Effector memory CD8-positive, alpha-beta T cell (primary cell): Measurements from ENCODE around the gene MYH6.
A peak's percentile ranks its signal among the peaks of the same experiment; 100 is the strongest.

Experiments
- ATAC-seq: fragments of 150-1000 bp; cut with Tn5 transposase; replicated peaks from 2 replicates; pipeline ENCODE4 v1.10.0; 2021; ENCODE audit warnings: mild to moderate bottlenecking, moderate library complexity
- DNase-seq, 3 experiments: peaks; one replicate each; pipeline ENCODE4 v3.0.0; 2021
- H3K27ac Mint-ChIP-seq, 2 donors: one replicate each; pipeline ENCODE4 v1.8.0; 2022; ENCODE audit warnings: mild to moderate bottlenecking in 2 of 2, mixed read lengths in 2 of 2, moderate library complexity in 2 of 2
- H3K27me3 Mint-ChIP-seq, 2 donors: one replicate each; pipeline ENCODE4 v1.8.0; 2022; ENCODE audit warnings: mixed read lengths in 2 of 2
- H3K36me3 Mint-ChIP-seq: one replicate; pipeline ENCODE4 v1.8.0; 2022; ENCODE audit warnings: mild to moderate bottlenecking, moderate library complexity, mixed read lengths; ENCODE audit not compliant: insufficient read depth
- H3K4me1 Mint-ChIP-seq, 2 donors: one replicate each; pipeline ENCODE4 v1.8.0; 2022; ENCODE audit warnings: low read depth in 2 of 2, mixed read lengths in 2 of 2
- H3K4me3 Mint-ChIP-seq, 2 donors: one replicate each; pipeline ENCODE4 v1.8.0; 2022; ENCODE audit warnings: mild to moderate bottlenecking in 2 of 2, mixed read lengths in 2 of 2, moderate library complexity in 2 of 2
- H3K9me3 Mint-ChIP-seq, 2 donors: one replicate each; pipeline ENCODE4 v1.8.0; 2022; ENCODE audit warnings: mixed read lengths in 2 of 2

Gene MYH6

GRCh38 chr14:23442721-23443356, 34.8 kb upstream of the MYH6 start:
- Mint-ChIP-seq H3K27me3 (peaks cover 21 to 39% of the 10 kb centered on the region in 2 donors), H3K4me3 (no peak overlapping the region), H3K9me3 (no peaks in the 10 kb centered on the region), H3K27ac (no peak overlapping the region), H3K4me1 (no peaks in the 10 kb centered on the region), H3K36me3 (peaks cover 3% of the 10 kb centered on the region)
- no peak for ATAC-seq
- no peak for DNase-seq

GRCh38 chr14:23441076-23441475, 33.0 kb upstream of the MYH6 start:
- no peaks in the 10 kb centered on the region for H3K9me3 Mint-ChIP-seq
- no peak overlapping the region for H3K4me3 Mint-ChIP-seq
- no peak for ATAC-seq
- DNase-seq: no peak
- peaks cover 21 to 39% of the 10 kb centered on the region in 2 donors for H3K27me3 Mint-ChIP-seq
- H3K36me3 Mint-ChIP-seq: peaks cover 3% of the 10 kb centered on the region
- no peaks in the 10 kb centered on the region for H3K4me1 Mint-ChIP-seq
- no peak overlapping the region for H3K27ac Mint-ChIP-seq

GRCh38 chr14:23439107-23439835, 31.2 kb upstream of the MYH6 start:
- Mint-ChIP-seq H3K27ac (no peak overlapping the region), H3K4me1 (no peaks in the 10 kb centered on the region), H3K4me3 (no peak overlapping the region), H3K36me3 (peaks cover 3% of the 10 kb centered on the region), H3K9me3 (no peaks in the 10 kb centered on the region), H3K27me3 (peaks cover 21 to 53% of the 10 kb centered on the region in 2 donors)
- no peak for DNase-seq
- ATAC-seq: no peak

GRCh38 chr14:23438101-23438971, 30.3 kb upstream of the MYH6 start:
- ATAC-seq: no peak
- Mint-ChIP-seq H3K27ac (no peak overlapping the region), H3K4me3 (no peak overlapping the region), H3K4me1 (no peaks in the 10 kb centered on the region), H3K27me3 (peaks cover 26 to 58% of the 10 kb centered on the region in 2 donors), H3K9me3 (no peaks in the 10 kb centered on the region), H3K36me3 (peaks cover 6% of the 10 kb centered on the region)
- DNase-seq: no peak

- Mint-ChIP-seq H3K27me3 (peaks cover 26 to 58% of the 10 kb centered on the region in 2 donors), H3K4me1 (no peaks in the 10 kb centered on the region), H3K36me3 (peaks cover 3% of the 10 kb centered on the region), H3K4me3 (no peak overlapping the region), H3K27ac (no peak overlapping the region), H3K9me3 (no peaks in the 10 kb centered on the region)
- ATAC-seq (no peak), DNase-seq (no peak)
Measured at GRCh38 chr14:23437133-23438100, 29.3 kb upstream of the MYH6 start.

GRCh38 chr14:23436327-23437132, 28.5 kb upstream of the MYH6 start:
- DNase-seq (no peak), ATAC-seq (no peak)
- Mint-ChIP-seq H3K4me3 (no peak overlapping the region), H3K4me1 (no peaks in the 10 kb centered on the region), H3K27ac (no peak overlapping the region), H3K27me3 (peaks cover 29 to 60% of the 10 kb centered on the region in 2 donors), H3K9me3 (no peaks in the 10 kb centered on the region), H3K36me3 (peaks cover 3% of the 10 kb centered on the region)

GRCh38 chr14:23435543-23436326, 27.7 kb upstream of the MYH6 start, which contains the start of gene MYH7:
Gene MYH7 (minus strand): TSS chr14:23435660. CDS start chr14:23433732, 1,928 bp downstream.
- Mint-ChIP-seq H3K4me3 (no peak within 1 kb of the TSS), H3K27ac (no peak within 1 kb of the TSS), H3K9me3 (no peaks in the 10 kb centered on the region), H3K27me3 (peaks cover 23 to 60% of the 10 kb centered on the region in 2 donors), H3K36me3 (peaks cover 3% of the 10 kb centered on the region), H3K4me1 (no peaks in the 10 kb centered on the region)
- no peak for ATAC-seq
- DNase-seq: no peak

GRCh38 chr14:23434488-23435222, 26.6 kb upstream of the MYH6 start:
- H3K9me3 Mint-ChIP-seq: no peaks in the 10 kb centered on the region
- no peaks in the 10 kb centered on the region for H3K4me1 Mint-ChIP-seq
- DNase-seq: no peak
- no peak for ATAC-seq
- H3K36me3 Mint-ChIP-seq: peaks cover 3% of the 10 kb centered on the region
- H3K4me3 Mint-ChIP-seq: no peak overlapping the region
- H3K27ac Mint-ChIP-seq: no peak overlapping the region
- H3K27me3 Mint-ChIP-seq: peaks cover 15 to 60% of the 10 kb centered on the region in 2 donors

GRCh38 chr14:23433457-23433856, 25.4 kb upstream of the MYH6 start:
- Mint-ChIP-seq H3K27me3 (peaks cover 15 to 61% of the 10 kb centered on the region in 2 donors), H3K4me1 (no peaks in the 10 kb centered on the region), H3K27ac (peak overlapping the region in 1 of 2 donors; percentile 16)

GRCh38 chr14:23432946-23433345, 24.9 kb upstream of the MYH6 start:
- peaks cover 15 to 61% of the 10 kb centered on the region in 2 donors for H3K27me3 Mint-ChIP-seq
- H3K27ac Mint-ChIP-seq: no peak overlapping the region
- H3K36me3 Mint-ChIP-seq: peaks cover 3% of the 10 kb centered on the region
- H3K9me3 Mint-ChIP-seq: no peaks in the 10 kb centered on the region
- no peak for DNase-seq
- no peak overlapping the region for H3K4me3 Mint-ChIP-seq
- no peak for ATAC-seq
- H3K4me1 Mint-ChIP-seq: no peaks in the 10 kb centered on the region

More at GRCh38 chr14:23433457-23433856, 25.4 kb upstream of the MYH6 start:
- Mint-ChIP-seq H3K9me3 (no peaks in the 10 kb centered on the region), H3K36me3 (peaks cover 3% of the 10 kb centered on the region), H3K4me3 (no peak overlapping the region)
- no peak for ATAC-seq
- DNase-seq: no peak
